Measurements from ENCODE around the gene THTPA. TPM values are rescaled to one million over a fixed set of nuclear protein-coding genes. Genes with fewer than 3 reads are reported as not detected.

The THTPA gene
- total RNA-seq, 1 experiment from 2014 or later = 20.0 TPM

- CTCF ChIA-PET = interaction anchor here (0.9 to 3.9 kb wide), 8 partner anchors 11 to 70 kb away, joined by 4 to 30 read pairs (median 7); no protein-coding TSS in a partner anchor
- ATAC-seq = peak; percentile 2
- POLR2A ChIA-PET = interaction anchor here (0.6 to 7.8 kb wide), 9 partner anchors 8 to 303 kb away, joined by 3 to 100 read pairs (median 3); partner anchors contain the start of gene AP1G2
Observed at GRCh38 chr14:23548351-23549318, 7.4 kb upstream of the THTPA start.

GRCh38 chr14:23550131-23550811 lies 5.8 kb upstream of the THTPA start:
- DNase-seq (ENCODE audit: low spot score) (no peak), ATAC-seq (no peak)
- Mint-ChIP-seq H3K36me3 (no peaks in the 10 kb centered on the region), H3K9me3 (no peaks in the 10 kb centered on the region), H3K4me3 (no peak overlapping the region), H3K27ac (no peak overlapping the region), H3K27me3 (ENCODE audit: low read depth) (no peaks in the 10 kb centered on the region), H3K4me1 (peaks cover 7% of the 10 kb centered on the region)
- TF ChIP-seq USF2 (CRISPR knock-in tag; IDR thresholded peaks at IDR 0.05) = no peak
- POLR2A ChIA-PET = interaction anchor here (0.6 to 7.8 kb wide), 6 partner anchors 7 to 70 kb away, joined by 3 to 100 read pairs (median 6); no protein-coding TSS in a partner anchor
- CTCF ChIA-PET = interaction anchor here (0.9 to 3.9 kb wide), 7 partner anchors 9 to 82 kb away, joined by 3 to 30 read pairs (median 5); no protein-coding TSS in a partner anchor

More at GRCh38 chr14:23548351-23549318, 7.4 kb upstream of the THTPA start:
- DNase-seq (ENCODE audit: low spot score) = peak; percentile 64
- TF ChIP-seq ZBTB21 (CRISPR knock-in tag; IDR thresholded peaks at IDR 0.05; ENCODE audit: borderline replicate concordance) (peak; percentile 80; the same call in 1 of the 2 replicates), TCF7 (CRISPR knock-in tag; IDR thresholded peaks at IDR 0.05; ENCODE audit: low read depth) (no peak), SP1 (CRISPR knock-in tag; conservative IDR thresholded peaks at IDR 0.05) (0 out of 2 replicates have a peak, but pooled peaks have one; percentile 25), ZNF671 (CRISPR knock-in tag; IDR thresholded peaks at IDR 0.05) (no peak), TEAD1 (CRISPR knock-in tag; IDR thresholded peaks at IDR 0.05) (0 out of 2 replicates have a peak, but pooled peaks have one; percentile 32), NFYB (CRISPR knock-in tag; conservative IDR thresholded peaks at IDR 0.05; ENCODE audit: low read depth) (no peak)
- H3K27ac Mint-ChIP-seq = no peak overlapping the region
- H3K9me3 Mint-ChIP-seq = no peaks in the 10 kb centered on the region
- no peak overlapping the region for H3K4me3 Mint-ChIP-seq
- no peaks in the 10 kb centered on the region for H3K36me3 Mint-ChIP-seq
- H3K4me1 Mint-ChIP-seq = no peaks in the 10 kb centered on the region; the same call in 1 of the 2 replicates
- no peaks in the 10 kb centered on the region for H3K27me3 Mint-ChIP-seq (ENCODE audit: low read depth)

GRCh38 chr14:23550812-23551265 lies 5.2 kb upstream of the THTPA start:
- ChIA-PET CTCF (interaction anchor here (0.6 to 3.9 kb wide), 7 partner anchors 9 to 81 kb away, joined by 3 to 30 read pairs (median 3); no protein-coding TSS in a partner anchor), POLR2A (interaction anchor here (1.1 to 7.8 kb wide), 3 partner anchors 8 to 13 kb away, joined by 3 to 100 read pairs (median 3); no protein-coding TSS in a partner anchor)
- DNase-seq (ENCODE audit: low spot score) (peak; percentile 59), ATAC-seq (peak; percentile 5)
- no peaks in the 10 kb centered on the region for H3K36me3 Mint-ChIP-seq
- H3K9me3 Mint-ChIP-seq = no peaks in the 10 kb centered on the region
- no peak overlapping the region for H3K27ac Mint-ChIP-seq
- peaks cover 9% of the 10 kb centered on the region for H3K4me1 Mint-ChIP-seq
- H3K4me3 Mint-ChIP-seq = no peak overlapping the region
- no peaks in the 10 kb centered on the region for H3K27me3 Mint-ChIP-seq (ENCODE audit: low read depth)
- TF ChIP-seq E2F4 (CRISPR knock-in tag; IDR thresholded peaks at IDR 0.05; ENCODE audit: borderline replicate concordance, low read depth) = no peak
- TF ChIP-seq FOXK1 (CRISPR knock-in tag; IDR thresholded peaks at IDR 0.05) = 0 out of 2 replicates have a peak, but pooled peaks have one; percentile 23
- TF ChIP-seq PRRX2 (CRISPR knock-in tag; IDR thresholded peaks at IDR 0.05) = no peak
- TF ChIP-seq ZNF281 (CRISPR knock-in tag; IDR thresholded peaks at IDR 0.05) = 0 out of 2 replicates have a peak, but pooled peaks have one; percentile 29
- no peak for TF ChIP-seq E2F1 (CRISPR knock-in tag; IDR thresholded peaks at IDR 0.05)
- no peak for TF ChIP-seq CTCF (IDR thresholded peaks at IDR 0.05)
- no peak for TF ChIP-seq OVOL2 (CRISPR knock-in tag; IDR thresholded peaks at IDR 0.05; ENCODE audit: borderline replicate concordance)
